ENCODE data around the gene HPS1.

Gene HPS1

DNA sequence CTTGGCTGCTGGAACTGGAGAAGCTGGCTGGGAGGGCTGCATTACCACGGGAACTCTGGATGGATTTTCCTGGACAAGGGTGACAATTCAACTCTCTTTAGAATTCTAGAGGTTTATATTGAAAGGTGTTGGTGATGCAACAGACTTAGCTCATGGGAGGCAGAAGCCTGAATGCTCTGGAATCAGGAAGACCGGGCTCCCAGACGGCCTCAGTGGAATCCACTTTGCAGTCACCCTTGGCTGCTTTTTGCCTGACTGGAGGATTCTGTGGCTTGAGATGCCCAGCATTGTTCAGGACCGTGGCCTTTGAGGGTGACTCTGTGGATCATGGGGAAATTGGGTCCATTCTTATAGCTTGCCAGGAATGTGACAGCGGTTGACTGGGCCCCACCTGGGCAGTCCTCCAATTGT, 64.0 kb downstream of the HPS1 start:
- no peak for DNase-seq (ENCODE audit: low read depth)
- TF ChIP-seq, protein P1, sequence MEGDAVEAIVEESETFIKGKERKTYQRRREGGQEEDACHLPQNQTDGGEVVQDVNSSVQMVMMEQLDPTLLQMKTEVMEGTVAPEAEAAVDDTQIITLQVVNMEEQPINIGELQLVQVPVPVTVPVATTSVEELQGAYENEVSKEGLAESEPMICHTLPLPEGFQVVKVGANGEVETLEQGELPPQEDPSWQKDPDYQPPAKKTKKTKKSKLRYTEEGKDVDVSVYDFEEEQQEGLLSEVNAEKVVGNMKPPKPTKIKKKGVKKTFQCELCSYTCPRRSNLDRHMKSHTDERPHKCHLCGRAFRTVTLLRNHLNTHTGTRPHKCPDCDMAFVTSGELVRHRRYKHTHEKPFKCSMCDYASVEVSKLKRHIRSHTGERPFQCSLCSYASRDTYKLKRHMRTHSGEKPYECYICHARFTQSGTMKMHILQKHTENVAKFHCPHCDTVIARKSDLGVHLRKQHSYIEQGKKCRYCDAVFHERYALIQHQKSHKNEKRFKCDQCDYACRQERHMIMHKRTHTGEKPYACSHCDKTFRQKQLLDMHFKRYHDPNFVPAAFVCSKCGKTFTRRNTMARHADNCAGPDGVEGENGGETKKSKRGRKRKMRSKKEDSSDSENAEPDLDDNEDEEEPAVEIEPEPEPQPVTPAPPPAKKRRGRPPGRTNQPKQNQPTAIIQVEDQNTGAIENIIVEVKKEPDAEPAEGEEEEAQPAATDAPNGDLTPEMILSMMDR (IDR thresholded peaks at IDR 0.05; ENCODE audit: low read depth, low read length, missing control alignments): no peak
- H3K4me3 ChIP-seq (ENCODE audit: low read depth, low read length): no peak overlapping the region

DNA sequence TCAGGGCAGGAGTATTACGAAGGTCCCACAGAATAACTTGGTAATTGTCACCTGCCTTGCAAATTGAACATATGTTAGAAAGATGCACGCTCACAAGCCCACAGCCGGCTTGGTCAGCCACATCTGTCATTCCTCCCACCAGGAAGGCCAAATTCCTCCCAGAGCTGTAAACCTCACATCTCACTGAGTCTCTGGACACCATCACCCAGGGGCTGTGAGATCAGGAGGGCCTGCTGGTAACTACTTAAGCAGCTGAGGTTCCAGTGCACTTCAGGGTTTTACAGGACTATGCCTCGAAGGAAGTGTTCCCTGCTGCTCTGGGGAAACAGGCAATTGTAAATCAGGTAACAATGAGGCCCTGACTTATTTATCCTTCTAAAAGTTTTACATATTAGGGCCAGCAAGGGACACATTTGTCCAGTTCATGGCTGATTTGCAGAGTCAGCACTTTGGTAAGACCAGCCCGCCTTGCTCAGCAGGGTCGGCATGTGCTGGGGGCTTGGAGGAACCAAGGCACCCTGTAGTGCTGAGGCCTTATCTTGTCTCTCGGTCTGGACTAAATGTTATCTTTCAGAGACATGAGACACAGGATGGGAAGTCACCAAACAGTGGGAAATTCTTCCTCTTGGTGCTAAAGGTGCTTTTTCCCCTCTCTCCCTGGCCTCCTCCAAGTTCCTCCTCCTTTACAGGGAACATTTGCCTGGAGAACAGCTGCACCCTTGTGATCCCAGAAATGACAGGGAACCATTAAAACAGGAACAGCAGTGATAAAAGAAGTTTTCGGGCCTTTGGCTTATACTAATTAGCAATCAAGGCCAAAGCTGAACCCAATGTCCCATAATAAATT, 66.0 kb downstream of the HPS1 start:
- TF ChIP-seq, protein P1 (IDR thresholded peaks at IDR 0.05; ENCODE audit: low read depth, low read length, missing control alignments): no peak
- no peak overlapping the region for H3K4me3 ChIP-seq (ENCODE audit: low read depth, low read length)
- no peak for DNase-seq (ENCODE audit: low read depth)

DNA sequence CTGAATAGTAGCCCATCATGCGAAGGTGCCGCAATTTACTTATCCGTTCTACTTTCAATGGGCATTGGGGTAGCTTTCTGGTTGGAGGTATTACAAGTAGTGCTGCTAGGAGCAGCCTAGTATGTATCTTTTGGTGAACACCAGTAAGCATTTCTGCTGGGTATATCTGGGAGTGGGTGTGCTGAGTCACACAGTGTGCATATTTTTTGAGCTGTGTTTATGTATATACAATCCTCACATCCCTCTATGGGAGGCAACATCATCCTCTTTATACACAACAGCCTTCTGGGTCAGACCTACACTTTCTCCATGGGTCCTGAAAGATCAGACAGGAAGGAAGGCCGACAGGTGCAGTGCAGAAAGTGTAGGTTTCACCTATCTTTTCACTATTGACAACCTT, 68.0 kb downstream of the HPS1 start:
- no peak for DNase-seq (ENCODE audit: low read depth)
- TF ChIP-seq, protein P1 (IDR thresholded peaks at IDR 0.05; ENCODE audit: low read depth, low read length, missing control alignments): no peak
- H3K4me3 ChIP-seq (ENCODE audit: low read depth, low read length): no peak overlapping the region

DNA sequence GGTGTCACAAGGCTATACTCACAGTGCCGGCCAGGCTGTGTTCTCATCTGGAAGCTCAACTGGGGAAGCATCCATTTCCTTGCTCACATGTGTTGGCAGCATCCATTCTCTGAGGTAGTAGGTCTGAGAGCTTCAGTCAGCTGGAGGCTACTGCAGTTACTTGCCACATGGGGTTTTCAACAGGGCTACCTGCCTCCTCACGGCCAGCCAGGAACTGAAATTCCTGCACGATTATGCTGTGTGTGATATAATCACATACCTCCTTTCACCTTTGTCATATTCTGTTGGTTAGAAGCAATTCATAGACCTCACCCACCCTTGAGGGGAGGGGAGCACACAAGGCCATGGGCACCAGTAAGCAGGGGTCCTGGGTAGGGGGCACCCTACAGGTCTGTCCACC, 69.2 kb downstream of the HPS1 start:
- DNase-seq (ENCODE audit: low read depth): no peak
- TF ChIP-seq, protein P1 (IDR thresholded peaks at IDR 0.05; ENCODE audit: low read depth, low read length, missing control alignments): no peak
- no peak overlapping the region for H3K4me3 ChIP-seq (ENCODE audit: low read depth, low read length)

DNA sequence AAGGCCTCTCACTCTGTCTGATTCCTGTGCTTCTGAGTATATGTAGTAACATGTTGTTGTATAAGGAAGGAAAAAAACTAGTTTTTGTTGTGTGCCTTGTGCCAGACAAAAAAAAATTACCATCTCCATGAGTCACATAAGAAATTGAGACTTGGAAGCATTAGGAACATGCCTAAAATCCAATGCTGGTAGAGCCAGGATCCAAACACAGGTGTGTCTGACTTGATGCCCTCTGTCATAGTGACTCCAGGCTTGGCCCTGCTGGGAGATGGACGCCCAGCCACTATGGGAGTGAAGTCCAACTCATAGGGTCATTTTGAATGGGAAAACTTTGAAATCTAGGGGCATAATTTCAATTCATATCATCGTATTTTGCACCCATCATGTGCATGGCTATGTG, 69.7 kb downstream of the HPS1 start:
- no peak overlapping the region for H3K4me3 ChIP-seq (ENCODE audit: low read depth, low read length)
- DNase-seq (ENCODE audit: low read depth): no peak

DNA sequence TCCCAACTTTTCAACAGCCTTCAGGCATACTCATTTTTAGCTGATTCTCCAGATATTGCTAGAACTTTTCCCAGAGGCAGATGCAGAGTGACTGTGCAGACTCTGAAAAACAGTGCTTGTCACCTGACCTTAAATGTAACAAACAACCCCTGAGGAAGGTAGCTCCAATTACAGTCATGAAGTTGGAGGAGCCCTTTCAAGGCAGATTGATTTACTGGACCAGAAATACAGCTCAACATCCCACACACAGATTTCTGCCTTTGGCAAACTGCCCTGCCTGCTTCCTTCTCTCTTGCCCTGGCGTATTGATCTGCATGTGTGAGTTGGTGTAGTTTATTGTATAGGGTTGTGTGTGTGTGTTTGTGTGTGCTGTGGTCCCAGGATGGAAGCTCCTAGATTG, 70.2 kb downstream of the HPS1 start:
- TF ChIP-seq, protein P1 (IDR thresholded peaks at IDR 0.05; ENCODE audit: low read depth, low read length, missing control alignments): no peak
- no peak for DNase-seq (ENCODE audit: low read depth)
- H3K4me3 ChIP-seq (ENCODE audit: low read depth, low read length): no peak overlapping the region

More for the DNA sequence above, 69.7 kb downstream of the HPS1 start:
- TF ChIP-seq, protein P1 (IDR thresholded peaks at IDR 0.05; ENCODE audit: low read depth, low read length, missing control alignments): no peak
